ENCODE measurements around the gene CHRNA3. TPM values are rescaled to one million over a fixed set of nuclear protein-coding genes. Genes with fewer than 3 reads are reported as not detected.

CHRNA3 gene
- total RNA-seq, 1 donor from 2014 or later, result not detected

GRCh38 chr15:78642331-78642730 lies 21.5 kb upstream of the CHRNA3 start:
- Mint-ChIP-seq H3K9me3 (ENCODE audit: low read depth) (no peaks in the 10 kb centered on the region), H3K4me1 (ENCODE audit: low read depth) (peaks cover 4% of the 10 kb centered on the region), H3K27me3 (ENCODE audit: low read depth) (no peaks in the 10 kb centered on the region), H3K27ac (ENCODE audit: unreplicated experiment) (no peak overlapping the region), H3K4me3 (ENCODE audit: unreplicated experiment) (no peak overlapping the region), H3K36me3 (ENCODE audit: low read depth) (no peaks in the 10 kb centered on the region)
- DNase-seq (ENCODE audit: low spot score), result no peak
- TF ChIP-seq CTCF (IDR thresholded peaks at IDR 0.05), result no peak

- no peaks in the 10 kb centered on the region for H3K9me3 Mint-ChIP-seq (ENCODE audit: low read depth)
These were observed 21.0 kb upstream of the CHRNA3 start for GRCh38 chr15:78641749-78642275.

GRCh38 chr15:78641102-78641748 lies 20.4 kb upstream of the CHRNA3 start, which contains the start of gene CHRNB4:
TSS of gene CHRNB4 (minus strand) at chr15:78641210. CDS start at chr15:78641133, 77 bp downstream.
- Mint-ChIP-seq H3K4me3 (ENCODE audit: unreplicated experiment) (peak within 1 kb of the TSS; percentile 65), H3K27ac (ENCODE audit: unreplicated experiment) (no peak within 1 kb of the TSS)

More at GRCh38 chr15:78641749-78642275, 21.0 kb upstream of the CHRNA3 start:
- Mint-ChIP-seq H3K27me3 (ENCODE audit: low read depth) (peaks cover 5% of the 10 kb centered on the region), H3K4me1 (ENCODE audit: low read depth) (peaks cover 4% of the 10 kb centered on the region), H3K27ac (ENCODE audit: unreplicated experiment) (no peak overlapping the region), H3K36me3 (ENCODE audit: low read depth) (no peaks in the 10 kb centered on the region), H3K4me3 (ENCODE audit: unreplicated experiment) (peak overlapping the region; percentile 65)
- no peak for TF ChIP-seq CTCF (IDR thresholded peaks at IDR 0.05)
- DNase-seq (ENCODE audit: low spot score), result no peak

GRCh38 chr15:78640527-78641101 lies 19.8 kb upstream of the CHRNA3 start:
- TF ChIP-seq CTCF (IDR thresholded peaks at IDR 0.05), result no peak
- H3K36me3 Mint-ChIP-seq (ENCODE audit: low read depth), result no peaks in the 10 kb centered on the region
- no peak for DNase-seq (ENCODE audit: low spot score)
- no peaks in the 10 kb centered on the region for H3K9me3 Mint-ChIP-seq (ENCODE audit: low read depth)
- peaks cover 4% of the 10 kb centered on the region for H3K4me1 Mint-ChIP-seq (ENCODE audit: low read depth)
- H3K27ac Mint-ChIP-seq (ENCODE audit: unreplicated experiment), result no peak overlapping the region
- peak overlapping the region; percentile 64 for H3K4me3 Mint-ChIP-seq (ENCODE audit: unreplicated experiment)
- H3K27me3 Mint-ChIP-seq (ENCODE audit: low read depth), result peaks cover 16% of the 10 kb centered on the region

More at GRCh38 chr15:78641102-78641748, 20.4 kb upstream of the CHRNA3 start, which contains the start of gene CHRNB4:
- peak; percentile 31 for TF ChIP-seq CTCF (IDR thresholded peaks at IDR 0.05)
- Mint-ChIP-seq H3K36me3 (ENCODE audit: low read depth) (no peaks in the 10 kb centered on the region), H3K9me3 (ENCODE audit: low read depth) (no peaks in the 10 kb centered on the region), H3K4me1 (ENCODE audit: low read depth) (peaks cover 4% of the 10 kb centered on the region), H3K27me3 (ENCODE audit: low read depth) (peaks cover 11% of the 10 kb centered on the region)
- no peak for DNase-seq (ENCODE audit: low spot score)

GRCh38 chr15:78638658-78639314 lies 18.0 kb upstream of the CHRNA3 start:
- DNase-seq (ENCODE audit: low spot score), result no peak
- H3K9me3 Mint-ChIP-seq (ENCODE audit: low read depth), result no peaks in the 10 kb centered on the region

More at GRCh38 chr15:78638658-78639314, 18.0 kb upstream of the CHRNA3 start:
- peaks cover 17% of the 10 kb centered on the region for H3K27me3 Mint-ChIP-seq (ENCODE audit: low read depth)
- no peaks in the 10 kb centered on the region for H3K36me3 Mint-ChIP-seq (ENCODE audit: low read depth)
- no peak overlapping the region for H3K4me3 Mint-ChIP-seq (ENCODE audit: unreplicated experiment)
- no peak overlapping the region for H3K27ac Mint-ChIP-seq (ENCODE audit: unreplicated experiment)
- peak; percentile 88 for TF ChIP-seq CTCF (IDR thresholded peaks at IDR 0.05)
- peaks cover 4% of the 10 kb centered on the region for H3K4me1 Mint-ChIP-seq (ENCODE audit: low read depth)

Data from chondrocyte (in vitro differentiated cells).